Measurements from ENCODE around the gene ARHGEF6.
"Not testable (repeated sequence)": the region's sequence is repeated elsewhere in the genome, so short reads cannot be mapped to it uniquely, and the experiment has no call there.

Gene ARHGEF6

GRCh38 chrX:136822337-136823095 lies 41.8 kb upstream of the ARHGEF6 start:
- Histone ChIP-seq H3K27me3 (replicated peaks) (no peaks in the 10 kb centered on the region), H3K4me3 (ENCODE audit: low read depth, low read length) (no peak overlapping the region), H3K36me3 (replicated peaks) (no peaks in the 10 kb centered on the region), H3K27ac (no peak overlapping the region)
- in situ Hi-C loops (cut with HindIII; ENCODE audit: low pct_ligation_motif_present, low sequenced_read_pairs), result no loop called here
- TF ChIP-seq CTCF (IDR thresholded peaks at IDR 0.05; ENCODE audit: low read depth, low read length, missing control alignments), result no peak
- DNase-seq, result no peak

GRCh38 chrX:136819756-136820155 lies 39.0 kb upstream of the ARHGEF6 start:
- H3K36me3 ChIP-seq (replicated peaks); H3K27ac ChIP-seq; H3K4me3 ChIP-seq (ENCODE audit: low read depth, low read length); in situ Hi-C loops (cut with HindIII; ENCODE audit: low pct_ligation_motif_present, low sequenced_read_pairs); H3K27me3 ChIP-seq (replicated peaks): not testable (repeated sequence)
- DNase-seq, result peak; percentile 7

- Histone ChIP-seq H3K36me3 (replicated peaks) (no peaks in the 10 kb centered on the region), H3K4me3 (ENCODE audit: low read depth, low read length) (no peak overlapping the region), H3K27me3 (replicated peaks) (no peaks in the 10 kb centered on the region), H3K27ac (no peak overlapping the region)
- in situ Hi-C loops (cut with HindIII; ENCODE audit: low pct_ligation_motif_present, low sequenced_read_pairs), result no loop called here
- no peak for DNase-seq
- TF ChIP-seq CTCF (IDR thresholded peaks at IDR 0.05; ENCODE audit: low read depth, low read length, missing control alignments), result no peak
Measured at GRCh38 chrX:136819031-136819703, 38.4 kb upstream of the ARHGEF6 start.

- Histone ChIP-seq H3K36me3 (replicated peaks) (no peaks in the 10 kb centered on the region), H3K4me3 (ENCODE audit: low read depth, low read length) (no peak overlapping the region), H3K27me3 (replicated peaks) (no peaks in the 10 kb centered on the region), H3K27ac (no peak overlapping the region)
- no peak for TF ChIP-seq CTCF (IDR thresholded peaks at IDR 0.05; ENCODE audit: low read depth, low read length, missing control alignments)
- no peak for DNase-seq
- in situ Hi-C loops (cut with HindIII; ENCODE audit: low pct_ligation_motif_present, low sequenced_read_pairs), result no loop called here
Measured at GRCh38 chrX:136816975-136817374, 36.2 kb upstream of the ARHGEF6 start.

- Histone ChIP-seq H3K4me3 (ENCODE audit: low read depth, low read length) (no peak overlapping the region), H3K27me3 (replicated peaks) (no peaks in the 10 kb centered on the region), H3K27ac (no peak overlapping the region), H3K36me3 (replicated peaks) (no peaks in the 10 kb centered on the region)
- TF ChIP-seq CTCF (IDR thresholded peaks at IDR 0.05; ENCODE audit: low read depth, low read length, missing control alignments), result no peak
- in situ Hi-C loops (cut with HindIII; ENCODE audit: low pct_ligation_motif_present, low sequenced_read_pairs), result no loop called here
- DNase-seq, result no peak
Measured at GRCh38 chrX:136814847-136815750, 34.4 kb upstream of the ARHGEF6 start.

- Histone ChIP-seq H3K36me3 (replicated peaks) (no peaks in the 10 kb centered on the region), H3K4me3 (ENCODE audit: low read depth, low read length) (no peak overlapping the region), H3K27ac (no peak overlapping the region), H3K27me3 (replicated peaks) (no peaks in the 10 kb centered on the region)
- in situ Hi-C loops (cut with HindIII; ENCODE audit: low pct_ligation_motif_present, low sequenced_read_pairs), result no loop called here
- no peak for DNase-seq
- no peak for TF ChIP-seq CTCF (IDR thresholded peaks at IDR 0.05; ENCODE audit: low read depth, low read length, missing control alignments)
Measured at GRCh38 chrX:136812286-136812685, 31.6 kb upstream of the ARHGEF6 start.
